ENCODE results near the gene DOK7. TPM values are rescaled to one million over a fixed set of nuclear protein-coding genes. Genes with fewer than 3 reads are reported as not detected.

The DOK7 gene
- total RNA-seq, 1 donor from 2014 or later, result 0.72 TPM

GRCh38 chr4:3476341-3476747 is 13.2 kb downstream of the DOK7 start:
- Mint-ChIP-seq H3K36me3 (no peaks in the 10 kb centered on the region), H3K4me3 (no peak overlapping the region), H3K4me1 (ENCODE audit: unreplicated experiment) (peaks cover 9% of the 10 kb centered on the region), H3K27ac (no peak overlapping the region), H3K9me3 (no peaks in the 10 kb centered on the region), H3K27me3 (peaks cover 6% of the 10 kb centered on the region)
- TF ChIP-seq CTCF (conservative IDR thresholded peaks at IDR 0.05), result no peak
- no peak for DNase-seq (ENCODE audit: extremely low spot score, unreplicated experiment)

GRCh38 chr4:3476936-3477749 is 14.0 kb downstream of the DOK7 start:
- H3K9me3 Mint-ChIP-seq, result no peaks in the 10 kb centered on the region
- peaks cover 6% of the 10 kb centered on the region for H3K27me3 Mint-ChIP-seq
- no peak overlapping the region for H3K4me3 Mint-ChIP-seq
- H3K36me3 Mint-ChIP-seq, result no peaks in the 10 kb centered on the region
- H3K4me1 Mint-ChIP-seq (ENCODE audit: unreplicated experiment), result peaks cover 9% of the 10 kb centered on the region
- H3K27ac Mint-ChIP-seq, result no peak overlapping the region
- DNase-seq (ENCODE audit: extremely low spot score, unreplicated experiment), result no peak
- no peak for TF ChIP-seq CTCF (conservative IDR thresholded peaks at IDR 0.05)

DNA sequence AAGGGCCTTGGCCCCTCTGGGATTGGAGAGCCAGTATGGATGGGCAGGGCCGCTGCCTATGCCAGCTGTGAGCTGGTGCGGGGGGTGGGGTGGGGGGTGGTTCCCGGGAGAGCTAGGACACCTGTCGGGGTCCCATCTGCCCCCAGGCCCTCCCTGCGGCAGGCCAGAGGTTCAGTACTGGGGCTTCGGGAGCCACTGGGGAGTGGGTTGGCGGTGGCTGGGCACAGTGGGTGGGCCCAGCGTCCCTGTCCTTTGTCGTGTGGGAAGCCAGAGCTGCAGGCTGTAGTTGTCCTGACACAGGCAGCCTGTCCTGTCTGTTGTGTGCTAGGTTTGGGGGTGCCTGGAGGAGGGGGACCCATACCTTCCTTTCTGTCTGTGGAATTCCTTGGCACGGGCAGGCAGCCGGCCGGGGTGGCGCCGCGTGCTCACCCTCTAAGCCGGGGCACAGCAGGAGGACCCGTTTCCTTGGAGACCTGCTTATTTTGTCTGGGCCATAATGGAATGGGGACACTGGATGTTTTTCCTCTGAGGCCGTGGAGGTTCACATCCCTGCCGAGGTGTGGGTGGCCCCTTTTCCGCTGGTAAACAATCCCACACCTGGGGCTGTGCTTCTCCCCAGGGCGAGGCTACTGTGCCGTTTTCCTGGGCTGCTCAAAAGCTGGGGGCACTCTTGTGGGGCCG is 14.8 kb downstream of the DOK7 start:
- H3K4me3 Mint-ChIP-seq, result no peak overlapping the region
- H3K4me1 Mint-ChIP-seq (ENCODE audit: unreplicated experiment), result peaks cover 9% of the 10 kb centered on the region

DNA sequence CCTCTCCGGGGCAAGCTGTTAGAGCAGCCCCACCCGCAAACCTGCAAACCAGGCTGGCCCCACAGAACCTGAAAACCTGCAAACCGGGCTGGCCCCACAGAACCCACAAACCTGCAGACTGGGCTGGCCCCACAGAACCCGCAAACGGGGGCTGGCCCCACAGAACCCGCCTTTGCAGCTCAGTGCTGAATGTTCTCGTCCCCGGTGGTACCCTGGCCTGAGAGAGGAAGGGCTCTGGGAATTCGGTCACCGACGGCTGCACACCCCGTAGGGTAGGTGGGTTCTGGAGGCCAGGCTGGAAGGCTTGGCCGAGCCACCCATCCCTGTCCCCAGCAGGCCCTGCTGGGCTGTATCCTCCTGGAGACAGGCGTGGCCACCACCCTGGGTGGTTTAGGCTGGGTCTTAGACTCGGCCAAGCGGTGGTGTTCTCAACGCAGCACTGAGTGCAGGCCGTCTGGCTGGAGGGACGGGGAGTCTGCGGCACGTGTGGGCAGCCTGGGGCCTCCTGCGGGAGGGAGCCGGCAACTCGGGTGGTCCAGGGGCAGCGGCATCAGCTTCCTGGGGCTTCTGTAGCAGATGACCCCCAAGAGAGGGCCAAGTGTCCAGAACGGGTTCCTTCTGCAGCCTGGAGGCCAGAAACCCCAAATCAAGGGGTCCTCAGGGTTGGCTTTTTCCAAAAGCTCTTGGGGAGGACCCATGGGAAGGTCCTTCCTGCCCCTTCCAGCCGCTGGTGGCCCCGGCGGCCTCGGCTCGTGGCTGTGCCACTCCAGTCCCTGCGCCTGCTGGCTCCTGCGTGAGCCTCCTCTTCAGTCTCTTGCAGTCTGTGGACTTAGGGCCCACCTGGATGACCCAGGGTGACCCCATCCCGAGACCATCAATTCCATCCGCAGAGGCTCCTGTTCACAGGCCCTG is 15.6 kb downstream of the DOK7 start:
- no peaks in the 10 kb centered on the region for H3K36me3 Mint-ChIP-seq
- peaks cover 9% of the 10 kb centered on the region for H3K4me1 Mint-ChIP-seq (ENCODE audit: unreplicated experiment)
- DNase-seq (ENCODE audit: extremely low spot score, unreplicated experiment), result no peak
- peaks cover 6% of the 10 kb centered on the region for H3K27me3 Mint-ChIP-seq
- no peak for TF ChIP-seq CTCF (conservative IDR thresholded peaks at IDR 0.05)
- no peak overlapping the region for H3K4me3 Mint-ChIP-seq
- no peaks in the 10 kb centered on the region for H3K9me3 Mint-ChIP-seq
- no peak overlapping the region for H3K27ac Mint-ChIP-seq

More for the DNA sequence above, 14.8 kb downstream of the DOK7 start:
- H3K27ac Mint-ChIP-seq, result no peak overlapping the region
- peaks cover 6% of the 10 kb centered on the region for H3K27me3 Mint-ChIP-seq
- no peaks in the 10 kb centered on the region for H3K9me3 Mint-ChIP-seq
- TF ChIP-seq CTCF (conservative IDR thresholded peaks at IDR 0.05), result no peak
- no peaks in the 10 kb centered on the region for H3K36me3 Mint-ChIP-seq
- no peak for DNase-seq (ENCODE audit: extremely low spot score, unreplicated experiment)

DNA sequence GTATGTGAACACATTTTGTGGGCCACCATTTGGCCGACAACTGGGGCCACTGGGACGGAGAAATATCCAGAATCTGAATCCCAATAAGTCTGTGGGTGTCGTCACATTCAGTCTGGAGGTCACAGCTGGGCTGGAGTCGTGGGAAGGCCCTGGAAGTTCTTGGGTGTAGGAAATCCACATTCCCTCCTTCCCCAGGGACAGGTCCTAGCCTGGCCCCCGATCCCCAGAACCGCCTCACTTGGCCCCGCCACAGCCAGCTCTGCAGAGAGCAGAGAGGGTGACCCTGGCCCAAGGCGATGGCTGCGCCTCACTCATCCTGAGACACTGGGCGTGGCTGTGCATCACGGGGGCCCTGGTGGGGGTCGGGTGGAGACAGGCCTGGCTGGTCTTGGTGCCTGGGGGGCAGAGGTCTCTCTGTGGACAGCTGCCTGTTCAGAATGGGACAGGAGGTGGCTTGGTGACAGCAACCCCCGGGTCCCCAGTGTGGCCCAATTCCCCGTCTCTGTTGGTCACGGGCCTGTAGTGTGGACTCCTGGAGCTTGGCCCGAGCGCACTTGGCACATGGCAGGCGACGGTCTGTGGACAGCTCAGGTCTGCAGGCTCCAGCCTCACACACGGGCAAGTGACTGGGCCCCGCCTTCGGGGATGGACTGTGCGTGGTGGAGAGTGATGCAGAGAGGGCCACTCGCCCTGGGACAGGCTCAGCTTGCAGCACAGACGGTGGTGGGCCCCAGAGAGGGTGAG is 16.4 kb downstream of the DOK7 start:
- Mint-ChIP-seq H3K4me3 (no peak overlapping the region), H3K4me1 (ENCODE audit: unreplicated experiment) (peaks cover 9% of the 10 kb centered on the region), H3K36me3 (no peaks in the 10 kb centered on the region), H3K27me3 (peaks cover 6% of the 10 kb centered on the region), H3K9me3 (no peaks in the 10 kb centered on the region), H3K27ac (no peak overlapping the region)
- no peak for TF ChIP-seq CTCF (conservative IDR thresholded peaks at IDR 0.05)
- DNase-seq (ENCODE audit: extremely low spot score, unreplicated experiment), result no peak

Data from type B pancreatic cell (in vitro differentiated cells).